CD8-positive, alpha-beta memory T cell (primary cell): ENCODE data around the gene TTC19. TPM values are rescaled to one million over a fixed set of nuclear protein-coding genes. Genes with fewer than 3 reads are reported as not detected.

Source experiments
- CTCF ChIA-PET: fragments of 350-600 bp; sonication (Branson Sonifier 250); formaldehyde crosslinking; loops from one replicate; lab custom pipeline; 2021; ENCODE audit warnings: antibody characterized with exemption; lab: Charles Lee
- POLR2A ChIA-PET: fragments of 350-600 bp; sonication (Branson Sonifier 250); formaldehyde crosslinking; loops from one replicate; lab custom pipeline; 2021; ENCODE audit warnings: antibody characterized with exemption; lab: Charles Lee
- DNase-seq, 5 donors: peaks; one replicate each; pipeline versions ENCODE4 v3.0.0 to v3.0.0-alpha.2; 2020 to 2022; ENCODE audit warnings: mixed read lengths in 1 of 5
- H3K27ac ChIP-seq: one replicate; pipeline ENCODE4 v1.7.0; 2013; ENCODE audit warnings: low read depth, mild to moderate bottlenecking, low read length, moderate library complexity
- H3K27me3 ChIP-seq: 2 replicates; pipeline ENCODE4 v1.7.0; 2013; ENCODE audit warnings: low read length, mild to moderate bottlenecking; ENCODE audit not compliant: insufficient read depth, poor library complexity, severe bottlenecking
- H3K36me3 ChIP-seq: 2 replicates; pipeline ENCODE4 v1.7.0; 2013; ENCODE audit warnings: mild to moderate bottlenecking, low read length, moderate library complexity; ENCODE audit not compliant: insufficient read depth
- H3K4me1 ChIP-seq: 2 replicates; pipeline ENCODE4 v1.7.0; 2013; ENCODE audit warnings: mild to moderate bottlenecking, low read length, moderate library complexity; ENCODE audit not compliant: insufficient read depth
- H3K4me3 ChIP-seq: 2 replicates; pipeline ENCODE4 v1.7.0; 2013; ENCODE audit warnings: mild to moderate bottlenecking, low read length
- H3K9me3 ChIP-seq: 2 replicates; pipeline ENCODE4 v1.7.0; 2013; ENCODE audit warnings: mild to moderate bottlenecking, low read length
- H3K27ac Mint-ChIP-seq, 8 donors: one replicate each; pipeline ENCODE4 v1.8.0; 2020 to 2021; ENCODE audit warnings: mixed read lengths in 8 of 8, mild to moderate bottlenecking in 6 of 8, inconsistent platforms in 3 of 8, moderate library complexity in 3 of 8
- H3K27me3 Mint-ChIP-seq, 2 donors: one replicate each; pipeline ENCODE4 v1.8.0; 2020 to 2021; ENCODE audit warnings: mixed read lengths in 2 of 2, mild to moderate bottlenecking in 1 of 2, moderate library complexity in 1 of 2
- H3K36me3 Mint-ChIP-seq, 3 donors: one replicate each; pipeline ENCODE4 v1.8.0; 2020 to 2021; ENCODE audit warnings: mixed read lengths in 3 of 3, inconsistent platforms in 1 of 3, mild to moderate bottlenecking in 1 of 3
- H3K4me1 Mint-ChIP-seq, 3 donors: one replicate each; pipeline ENCODE4 v1.8.0; 2020 to 2021; ENCODE audit warnings: mixed read lengths in 3 of 3, inconsistent platforms in 1 of 3, mild to moderate bottlenecking in 1 of 3
- H3K4me3 Mint-ChIP-seq, 7 donors: one replicate each; pipeline ENCODE4 v1.8.0; 2020 to 2021; ENCODE audit warnings: mixed read lengths in 7 of 7, mild to moderate bottlenecking in 6 of 7, moderate library complexity in 4 of 7, inconsistent platforms in 2 of 7
- H3K9me3 Mint-ChIP-seq, 5 donors: one replicate each; pipeline ENCODE4 v1.8.0; 2020 to 2022; ENCODE audit warnings: mixed read lengths in 5 of 5, mild to moderate bottlenecking in 3 of 5, moderate library complexity in 2 of 5, inconsistent platforms in 1 of 5
- polyA plus RNA-seq: library from polyadenylated mRNA; unstranded; fragments of 300-500 nt; fragmentation: Illumina TruSeq; gene quantifications from one replicate; pipeline ENCODE4 v1.2.3, GENCODE V29; 2021
- total RNA-seq, 2 experiments: library from RNA; stranded (reverse); gene quantifications; one replicate each; pipeline ENCODE4 v1.2.3, GENCODE V29; 2021

Gene TTC19
- total and polyA plus RNA-seq, 3 experiments from 2014 or later = 30.6 to 40.5 (median 34.1) TPM

GRCh38 chr17:16061631-16062030, 62.0 kb downstream of the TTC19 start:
- Histone ChIP-seq H3K36me3 (peaks cover 45% of the 10 kb centered on the region), H3K27ac (no peak overlapping the region), H3K4me1 (no peaks in the 10 kb centered on the region), H3K27me3 (no peaks in the 10 kb centered on the region), H3K9me3 (no peaks in the 10 kb centered on the region), H3K4me3 (no peak overlapping the region)
- no peak for DNase-seq
- peaks cover 0 to 2% (median 0%) of the 10 kb centered on the region in 3 donors for H3K4me1 Mint-ChIP-seq
- peak overlapping the region in 3 of 8 donors; percentile 7 to 33 (median 13) for H3K27ac Mint-ChIP-seq
- H3K9me3 Mint-ChIP-seq = no peaks in the 10 kb centered on the region
- H3K4me3 Mint-ChIP-seq = no peak overlapping the region
- CTCF ChIA-PET = no interaction called here
- peaks cover 0 to 92% (median 29%) of the 10 kb centered on the region in 3 donors for H3K36me3 Mint-ChIP-seq
- POLR2A ChIA-PET = no interaction called here
- no peaks in the 10 kb centered on the region for H3K27me3 Mint-ChIP-seq

- DNase-seq = no peak
- Mint-ChIP-seq H3K27me3 (no peaks in the 10 kb centered on the region), H3K36me3 (peaks cover 0 to 94% (median 45%) of the 10 kb centered on the region in 3 donors), H3K4me1 (peaks cover 0 to 3% (median 0%) of the 10 kb centered on the region in 3 donors), H3K27ac (peak overlapping the region in 2 of 8 donors; percentile 3 to 25), H3K4me3 (no peak overlapping the region), H3K9me3 (no peaks in the 10 kb centered on the region)
- H3K36me3 ChIP-seq = peaks cover 54% of the 10 kb centered on the region
- CTCF ChIA-PET = interaction anchor here (1.1 kb wide), 1 partner anchor 13 kb away, joined by 3 read pairs; no protein-coding TSS in a partner anchor
- H3K4me1 ChIP-seq = no peaks in the 10 kb centered on the region
- H3K9me3 ChIP-seq = no peaks in the 10 kb centered on the region
- H3K27me3 ChIP-seq = no peaks in the 10 kb centered on the region
- no peak overlapping the region for H3K27ac ChIP-seq
- POLR2A ChIA-PET = no interaction called here
- no peak overlapping the region for H3K4me3 ChIP-seq
Measured at GRCh38 chr17:16066125-16066524, 66.5 kb downstream of the TTC19 start.

GRCh38 chr17:16068323-16068722, 68.7 kb downstream of the TTC19 start:
- H3K27me3 ChIP-seq = no peaks in the 10 kb centered on the region
- peaks cover 0 to 95% (median 36%) of the 10 kb centered on the region in 3 donors for H3K36me3 Mint-ChIP-seq
- H3K27ac Mint-ChIP-seq = peak overlapping the region in 3 of 8 donors; percentile 29 to 76 (median 48)
- no peak overlapping the region for H3K27ac ChIP-seq
- peaks cover 0 to 3% (median 0%) of the 10 kb centered on the region in 3 donors for H3K4me1 Mint-ChIP-seq
- no peak for DNase-seq
- no peak overlapping the region for H3K4me3 ChIP-seq
- H3K36me3 ChIP-seq = peaks cover 47% of the 10 kb centered on the region
- no peaks in the 10 kb centered on the region for H3K4me1 ChIP-seq
- H3K9me3 Mint-ChIP-seq = no peaks in the 10 kb centered on the region
- no peaks in the 10 kb centered on the region for H3K27me3 Mint-ChIP-seq
- POLR2A ChIA-PET = no interaction called here
- H3K4me3 Mint-ChIP-seq = no peak overlapping the region
- CTCF ChIA-PET = no interaction called here
- no peaks in the 10 kb centered on the region for H3K9me3 ChIP-seq

GRCh38 chr17:16072031-16072430, 72.4 kb downstream of the TTC19 start:
- CTCF ChIA-PET = no interaction called here
- Histone ChIP-seq H3K9me3 (no peaks in the 10 kb centered on the region), H3K4me3 (no peak overlapping the region), H3K4me1 (no peaks in the 10 kb centered on the region), H3K36me3 (peaks cover 47% of the 10 kb centered on the region), H3K27ac (no peak overlapping the region), H3K27me3 (no peaks in the 10 kb centered on the region)
- H3K27me3 Mint-ChIP-seq = no peaks in the 10 kb centered on the region
- peak overlapping the region in 1 of 8 donors; percentile 12 for H3K27ac Mint-ChIP-seq
- DNase-seq = no peak
- POLR2A ChIA-PET = no interaction called here
- H3K4me3 Mint-ChIP-seq = no peak overlapping the region
- H3K4me1 Mint-ChIP-seq = peaks cover 0 to 3% (median 1%) of the 10 kb centered on the region in 3 donors
- peaks cover 0 to 90% (median 39%) of the 10 kb centered on the region in 3 donors for H3K36me3 Mint-ChIP-seq
- no peaks in the 10 kb centered on the region for H3K9me3 Mint-ChIP-seq

- no peaks in the 10 kb centered on the region for H3K27me3 ChIP-seq
- CTCF ChIA-PET = no interaction called here
- H3K4me1 ChIP-seq = no peaks in the 10 kb centered on the region
- Mint-ChIP-seq H3K9me3 (no peaks in the 10 kb centered on the region), H3K4me1 (peaks cover 0 to 3% (median 1%) of the 10 kb centered on the region in 3 donors), H3K27ac (peak overlapping the region in 2 of 8 donors; percentile 33 to 68), H3K4me3 (no peak overlapping the region), H3K27me3 (no peaks in the 10 kb centered on the region), H3K36me3 (peaks cover 0 to 87% (median 31%) of the 10 kb centered on the region in 3 donors)
- H3K4me3 ChIP-seq = no peak overlapping the region
- DNase-seq = no peak
- POLR2A ChIA-PET = no interaction called here
- H3K36me3 ChIP-seq = peaks cover 44% of the 10 kb centered on the region
- no peak overlapping the region for H3K27ac ChIP-seq
- no peaks in the 10 kb centered on the region for H3K9me3 ChIP-seq
Measured at GRCh38 chr17:16073845-16074244, 74.2 kb downstream of the TTC19 start.

GRCh38 chr17:16074423-16074822, 74.8 kb downstream of the TTC19 start:
- H3K36me3 ChIP-seq = peaks cover 47% of the 10 kb centered on the region
- no peaks in the 10 kb centered on the region for H3K27me3 ChIP-seq
- Mint-ChIP-seq H3K9me3 (no peaks in the 10 kb centered on the region), H3K27me3 (no peaks in the 10 kb centered on the region), H3K4me3 (no peak overlapping the region), H3K36me3 (peaks cover 0 to 87% (median 33%) of the 10 kb centered on the region in 3 donors), H3K27ac (peak overlapping the region in 1 of 8 donors; percentile 43), H3K4me1 (peaks cover 0 to 1% (median 0%) of the 10 kb centered on the region in 3 donors)
- no peak overlapping the region for H3K27ac ChIP-seq
- H3K9me3 ChIP-seq = no peaks in the 10 kb centered on the region
- POLR2A ChIA-PET = no interaction called here
- DNase-seq = no peak
- H3K4me3 ChIP-seq = no peak overlapping the region
- no peaks in the 10 kb centered on the region for H3K4me1 ChIP-seq
- CTCF ChIA-PET = no interaction called here

- no peaks in the 10 kb centered on the region for H3K9me3 Mint-ChIP-seq
- ChIA-PET CTCF (no interaction called here), POLR2A (no interaction called here)
- Histone ChIP-seq H3K4me1 (no peaks in the 10 kb centered on the region), H3K36me3 (peaks cover 44% of the 10 kb centered on the region), H3K27me3 (no peaks in the 10 kb centered on the region), H3K4me3 (no peak overlapping the region), H3K9me3 (no peaks in the 10 kb centered on the region), H3K27ac (no peak overlapping the region)
- H3K36me3 Mint-ChIP-seq = peaks cover 3 to 83% (median 31%) of the 10 kb centered on the region in 3 donors
- no peak overlapping the region for H3K4me3 Mint-ChIP-seq
- H3K27me3 Mint-ChIP-seq = no peaks in the 10 kb centered on the region
- DNase-seq = no peak
- no peak overlapping the region for H3K27ac Mint-ChIP-seq
- H3K4me1 Mint-ChIP-seq = peaks cover 0 to 1% (median 0%) of the 10 kb centered on the region in 3 donors
Measured at GRCh38 chr17:16075949-16076348, 76.3 kb downstream of the TTC19 start.
